ENCODE measurements around the gene RPTOR. TPM values are rescaled to one million over a fixed set of nuclear protein-coding genes. Genes with fewer than 3 reads are reported as not detected.
"Not testable (repeated sequence)": the region's sequence is repeated elsewhere in the genome, so short reads cannot be mapped to it uniquely, and the experiment has no call there.

Gene RPTOR
- 9.2 and 10.1 TPM in 2 replicates for total RNA-seq (2014; rRNA removed; shearing (Covaris generic))

GRCh38 chr17:80544655-80545498 lies at the start of gene RPTOR:
TSS of gene RPTOR (plus strand) at chr17:80544838. CDS start at chr17:80545630, 792 bp downstream.
- DNase-seq (ENCODE audit: low read depth), result peak; percentile 84

- DNase-seq (ENCODE audit: low read depth), result no peak
These were observed 46.9 kb upstream of the RPTOR start for GRCh38 chr17:80497726-80498241.

- peak; percentile 57 for DNase-seq (ENCODE audit: low read depth)
These were observed 46.3 kb upstream of the RPTOR start for GRCh38 chr17:80498242-80498919.

GRCh38 chr17:80498920-80499410 lies 45.7 kb upstream of the RPTOR start:
- no peak for DNase-seq (ENCODE audit: low read depth)

- DNase-seq (ENCODE audit: low read depth), result no peak
These were observed 45.1 kb upstream of the RPTOR start for GRCh38 chr17:80499560-80499959.

- DNase-seq (ENCODE audit: low read depth), result no peak
These were observed 44.5 kb upstream of the RPTOR start for GRCh38 chr17:80499961-80500665.

GRCh38 chr17:80501741-80502577 lies 42.7 kb upstream of the RPTOR start:
- peak; percentile 82 for DNase-seq (ENCODE audit: low read depth)

- DNase-seq (ENCODE audit: low read depth), result no peak
These were observed 42.1 kb upstream of the RPTOR start for GRCh38 chr17:80502578-80502877.

- DNase-seq (ENCODE audit: low read depth), result no peak
These were observed 41.6 kb upstream of the RPTOR start for GRCh38 chr17:80503031-80503430.

- DNase-seq (ENCODE audit: low read depth), result no peak
These were observed 40.7 kb upstream of the RPTOR start for GRCh38 chr17:80503921-80504320.

GRCh38 chr17:80504686-80505413 lies 39.8 kb upstream of the RPTOR start:
- DNase-seq (ENCODE audit: low read depth), result peak; percentile 39

GRCh38 chr17:80507177-80507576 lies 37.5 kb upstream of the RPTOR start:
- DNase-seq (ENCODE audit: low read depth), result not testable (repeated sequence)

- no peak for DNase-seq (ENCODE audit: low read depth)
These were observed 36.7 kb upstream of the RPTOR start for GRCh38 chr17:80507965-80508364.

GRCh38 chr17:80509311-80509710 lies 35.3 kb upstream of the RPTOR start:
- DNase-seq (ENCODE audit: low read depth), result no peak

GRCh38 chr17:80510132-80510531 lies 34.5 kb upstream of the RPTOR start:
- DNase-seq (ENCODE audit: low read depth), result no peak

- DNase-seq (ENCODE audit: low read depth), result no peak
These were observed 33.9 kb upstream of the RPTOR start for GRCh38 chr17:80510772-80511171.

GRCh38 chr17:80511222-80512180 lies 33.1 kb upstream of the RPTOR start:
- DNase-seq (ENCODE audit: low read depth), result no peak

- DNase-seq (ENCODE audit: low read depth), result peak; percentile 73
These were observed 32.4 kb upstream of the RPTOR start for GRCh38 chr17:80512233-80512632.

GRCh38 chr17:80513201-80513600 lies 31.4 kb upstream of the RPTOR start:
- DNase-seq (ENCODE audit: low read depth), result no peak

All from RPMI7951 (cell line).